Mesothelial cell of epicardium (in vitro differentiated cells): ENCODE measurements around the gene LEFTY1. TPM values are rescaled to one million over a fixed set of nuclear protein-coding genes. Genes with fewer than 3 reads are reported as not detected.

ENCODE experiments used
- DNase-seq, 2 experiments: peaks; one replicate each; pipeline ENCODE4 v3.0.0; 2021; ENCODE audit warnings: low spot score in 2 of 2; ENCODE audit not compliant: unreplicated experiment in 2 of 2
- H3K27ac Mint-ChIP-seq: 2 replicates; pipeline ENCODE4 v1.8.0; 2021; ENCODE audit warnings: mixed read lengths
- H3K27me3 Mint-ChIP-seq: 2 replicates; pipeline ENCODE4 v1.8.0; 2021; ENCODE audit warnings: low read depth, mixed read lengths
- H3K36me3 Mint-ChIP-seq: 2 replicates; pipeline ENCODE4 v1.8.0; 2021; ENCODE audit warnings: mixed read lengths
- H3K4me1 Mint-ChIP-seq: 2 replicates; pipeline ENCODE4 v1.8.0; 2021; ENCODE audit warnings: mixed read lengths
- H3K4me3 Mint-ChIP-seq: 2 replicates; pipeline ENCODE4 v1.8.0; 2021; ENCODE audit warnings: mild to moderate bottlenecking, moderate library complexity, mixed read lengths
- H3K9me3 Mint-ChIP-seq: 2 replicates; pipeline ENCODE4 v1.8.0; 2021; ENCODE audit warnings: mixed read lengths
- total RNA-seq: library from RNA; stranded (reverse); gene quantifications from 3 replicates; pipeline ENCODE4 v1.2.1, GENCODE V29; 2021
- TF ChIP-seq, protein P1 (sequence below): fragments of 200-600 bp; sonication (generic); IDR thresholded peaks from one replicate; pipeline ENCODE4 v1.5.0; 2021; ENCODE audit warnings: antibody characterized with exemption; ENCODE audit not compliant: unreplicated experiment

The LEFTY1 gene
- total RNA-seq, 1 donor from 2014 or later = 1.6 TPM

- Mint-ChIP-seq H3K36me3 (no peaks in the 10 kb centered on the region), H3K27me3 (no peaks in the 10 kb centered on the region), H3K4me3 (no peak overlapping the region), H3K27ac (no peak overlapping the region), H3K9me3 (no peaks in the 10 kb centered on the region), H3K4me1 (no peaks in the 10 kb centered on the region)
- TF ChIP-seq, protein P1, sequence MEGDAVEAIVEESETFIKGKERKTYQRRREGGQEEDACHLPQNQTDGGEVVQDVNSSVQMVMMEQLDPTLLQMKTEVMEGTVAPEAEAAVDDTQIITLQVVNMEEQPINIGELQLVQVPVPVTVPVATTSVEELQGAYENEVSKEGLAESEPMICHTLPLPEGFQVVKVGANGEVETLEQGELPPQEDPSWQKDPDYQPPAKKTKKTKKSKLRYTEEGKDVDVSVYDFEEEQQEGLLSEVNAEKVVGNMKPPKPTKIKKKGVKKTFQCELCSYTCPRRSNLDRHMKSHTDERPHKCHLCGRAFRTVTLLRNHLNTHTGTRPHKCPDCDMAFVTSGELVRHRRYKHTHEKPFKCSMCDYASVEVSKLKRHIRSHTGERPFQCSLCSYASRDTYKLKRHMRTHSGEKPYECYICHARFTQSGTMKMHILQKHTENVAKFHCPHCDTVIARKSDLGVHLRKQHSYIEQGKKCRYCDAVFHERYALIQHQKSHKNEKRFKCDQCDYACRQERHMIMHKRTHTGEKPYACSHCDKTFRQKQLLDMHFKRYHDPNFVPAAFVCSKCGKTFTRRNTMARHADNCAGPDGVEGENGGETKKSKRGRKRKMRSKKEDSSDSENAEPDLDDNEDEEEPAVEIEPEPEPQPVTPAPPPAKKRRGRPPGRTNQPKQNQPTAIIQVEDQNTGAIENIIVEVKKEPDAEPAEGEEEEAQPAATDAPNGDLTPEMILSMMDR = no peak
- DNase-seq = no peak
These were observed 7.5 kb upstream of the LEFTY1 start for GRCh38 chr1:225896494-225896893.

GRCh38 chr1:225892307-225892706, 3.4 kb upstream of the LEFTY1 start:
- H3K4me3 Mint-ChIP-seq = no peak overlapping the region
- DNase-seq = no peak
- H3K9me3 Mint-ChIP-seq = no peaks in the 10 kb centered on the region
- TF ChIP-seq, protein P1 = no peak
- H3K4me1 Mint-ChIP-seq = peaks cover 3% of the 10 kb centered on the region
- H3K27me3 Mint-ChIP-seq = peaks cover 4% of the 10 kb centered on the region
- no peaks in the 10 kb centered on the region for H3K36me3 Mint-ChIP-seq
- no peak overlapping the region for H3K27ac Mint-ChIP-seq

DNA sequence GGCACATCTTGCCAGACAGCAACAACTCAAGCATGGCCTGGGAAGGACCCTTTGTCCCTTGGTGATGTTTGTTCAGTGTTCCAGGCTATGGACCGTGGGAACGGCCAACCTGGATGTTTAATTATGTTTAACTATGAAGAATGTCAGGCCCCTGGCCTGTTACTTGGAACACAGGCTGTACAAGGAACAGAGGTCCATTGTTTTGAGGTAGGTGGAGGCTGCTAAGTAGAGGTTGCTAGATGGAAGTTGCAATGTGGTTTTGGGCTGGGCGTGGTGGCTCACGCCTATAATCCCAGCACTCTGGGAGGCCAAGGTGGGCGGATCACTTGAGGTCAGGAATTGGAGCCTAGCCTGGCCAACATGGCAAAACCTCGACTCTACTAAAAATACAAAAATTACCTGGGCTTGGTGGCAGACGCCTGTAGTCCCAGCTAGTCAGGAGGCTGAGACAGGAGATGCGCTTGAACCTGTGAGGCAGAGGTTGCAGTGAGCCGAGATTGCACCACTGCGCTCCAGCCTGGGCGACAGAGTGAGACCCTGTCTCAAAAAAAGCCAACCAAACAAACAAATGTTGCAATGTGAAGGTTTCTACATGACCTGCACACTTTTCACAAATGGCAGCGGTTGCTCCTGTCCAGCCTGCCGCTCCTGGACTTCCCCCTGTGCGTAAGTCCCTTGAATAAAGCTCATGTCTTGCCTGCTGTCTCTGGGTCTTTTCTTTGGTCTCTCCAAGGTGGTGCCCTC, 2.5 kb upstream of the LEFTY1 start:
- DNase-seq = no peak
- no peaks in the 10 kb centered on the region for H3K36me3 Mint-ChIP-seq
- peaks cover 10% of the 10 kb centered on the region for H3K27me3 Mint-ChIP-seq
- H3K4me1 Mint-ChIP-seq = peaks cover 3% of the 10 kb centered on the region
- H3K4me3 Mint-ChIP-seq = no peak overlapping the region
- H3K9me3 Mint-ChIP-seq = no peaks in the 10 kb centered on the region
- no peak overlapping the region for H3K27ac Mint-ChIP-seq
- TF ChIP-seq, protein P1 = no peak

DNA sequence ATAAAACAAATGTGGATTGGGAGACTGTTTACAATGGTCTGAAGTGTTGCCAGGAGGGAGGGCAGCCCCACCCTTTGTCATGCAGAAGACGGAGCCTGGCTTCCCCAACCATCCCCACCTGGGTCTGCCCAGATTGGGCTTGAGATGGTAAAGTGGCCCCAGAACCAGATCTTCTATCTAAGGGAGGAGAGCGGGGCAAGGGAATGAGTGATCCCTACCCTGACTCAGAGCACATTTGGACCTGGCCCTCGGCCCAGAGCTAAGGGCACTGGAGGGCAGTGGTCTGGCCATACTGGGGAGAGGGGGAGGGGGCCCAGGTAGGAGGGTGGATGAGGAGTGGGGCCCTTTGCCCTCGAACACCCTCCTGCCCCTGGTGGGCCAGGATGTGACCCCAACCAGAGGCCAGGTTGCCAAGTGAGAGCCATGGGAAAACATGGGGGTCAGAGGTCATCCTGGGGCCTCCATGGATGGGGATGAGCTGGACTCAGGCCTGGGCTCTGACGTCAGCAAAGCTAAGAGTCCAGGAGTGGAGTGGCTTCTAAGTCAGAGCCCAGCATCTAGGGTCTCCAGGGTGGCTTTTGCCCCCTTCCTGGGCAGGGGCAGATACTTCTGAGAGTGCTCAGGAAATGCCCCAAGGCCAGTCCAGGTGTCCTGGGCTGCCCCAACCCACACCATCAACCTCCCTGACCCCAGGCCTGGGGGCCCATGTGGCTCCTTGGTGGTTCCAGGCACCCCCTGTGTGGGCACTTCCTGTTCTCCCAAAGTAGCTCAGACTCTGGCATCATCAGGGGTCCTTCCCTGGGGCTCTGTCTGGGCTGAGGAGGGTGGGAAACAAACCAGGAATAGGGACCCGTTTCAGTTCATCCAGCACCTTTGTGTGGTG, 1.6 kb upstream of the LEFTY1 start:
- Mint-ChIP-seq H3K27me3 (peaks cover 11% of the 10 kb centered on the region), H3K36me3 (no peaks in the 10 kb centered on the region), H3K9me3 (no peaks in the 10 kb centered on the region), H3K4me3 (no peak overlapping the region), H3K27ac (no peak overlapping the region), H3K4me1 (peaks cover 3% of the 10 kb centered on the region)
- DNase-seq = no peak
- TF ChIP-seq, protein P1 = no peak

GRCh38 chr1:225889743-225890142, 797 bp upstream of the LEFTY1 start:
- H3K4me3 Mint-ChIP-seq = no peak overlapping the region
- no peaks in the 10 kb centered on the region for H3K9me3 Mint-ChIP-seq
- H3K4me1 Mint-ChIP-seq = peaks cover 3% of the 10 kb centered on the region
- no peaks in the 10 kb centered on the region for H3K36me3 Mint-ChIP-seq
- TF ChIP-seq, protein P1 = no peak
- DNase-seq = no peak
- peaks cover 11% of the 10 kb centered on the region for H3K27me3 Mint-ChIP-seq
- no peak overlapping the region for H3K27ac Mint-ChIP-seq
